Type B pancreatic cell (in vitro differentiated cells): ENCODE data around the gene CDH11. TPM values are rescaled to one million over a fixed set of nuclear protein-coding genes. Genes with fewer than 3 reads are reported as not detected.

ENCODE experiments used
- DNase-seq: peaks from one replicate; pipeline ENCODE4 v3.0.0; 2021; ENCODE audit warnings: mixed read lengths; ENCODE audit not compliant: unreplicated experiment; ENCODE audit errors: extremely low spot score
- H3K27ac Mint-ChIP-seq: 2 replicates; pipeline ENCODE4 v1.8.0; 2021; ENCODE audit warnings: mild to moderate bottlenecking, mixed read lengths
- H3K27me3 Mint-ChIP-seq: 2 replicates; pipeline ENCODE4 v1.8.0; 2021; ENCODE audit warnings: mixed read lengths
- H3K36me3 Mint-ChIP-seq: 2 replicates; pipeline ENCODE4 v1.8.0; 2021; ENCODE audit warnings: mixed read lengths
- H3K4me1 Mint-ChIP-seq: one replicate; pipeline ENCODE4 v1.8.0; 2021; ENCODE audit warnings: mixed read lengths; ENCODE audit not compliant: unreplicated experiment
- H3K4me3 Mint-ChIP-seq: 2 replicates; pipeline ENCODE4 v1.8.0; 2021; ENCODE audit warnings: mild to moderate bottlenecking, mixed read lengths
- H3K9me3 Mint-ChIP-seq: 2 replicates; pipeline ENCODE4 v1.8.0; 2021; ENCODE audit warnings: mixed read lengths
- long read RNA-seq: library from polyadenylated mRNA; unstranded; transcript quantifications from one replicate; pipeline ENCODE4 v2.0.0, GENCODE V29; 2020
- total RNA-seq: library from RNA; stranded (reverse); gene quantifications from 2 replicates; pipeline ENCODE4 v1.2.1, GENCODE V29; 2021; ENCODE audit warnings: low replicate concordance
- TF ChIP-seq, protein P1 (sequence below): fragments of 200-600 bp; sonication (generic); conservative IDR thresholded peaks from 2 replicates; pipeline ENCODE4 v1.5.0; 2021; ENCODE audit warnings: antibody characterized with exemption, mild to moderate bottlenecking

Gene CDH11, protein sequence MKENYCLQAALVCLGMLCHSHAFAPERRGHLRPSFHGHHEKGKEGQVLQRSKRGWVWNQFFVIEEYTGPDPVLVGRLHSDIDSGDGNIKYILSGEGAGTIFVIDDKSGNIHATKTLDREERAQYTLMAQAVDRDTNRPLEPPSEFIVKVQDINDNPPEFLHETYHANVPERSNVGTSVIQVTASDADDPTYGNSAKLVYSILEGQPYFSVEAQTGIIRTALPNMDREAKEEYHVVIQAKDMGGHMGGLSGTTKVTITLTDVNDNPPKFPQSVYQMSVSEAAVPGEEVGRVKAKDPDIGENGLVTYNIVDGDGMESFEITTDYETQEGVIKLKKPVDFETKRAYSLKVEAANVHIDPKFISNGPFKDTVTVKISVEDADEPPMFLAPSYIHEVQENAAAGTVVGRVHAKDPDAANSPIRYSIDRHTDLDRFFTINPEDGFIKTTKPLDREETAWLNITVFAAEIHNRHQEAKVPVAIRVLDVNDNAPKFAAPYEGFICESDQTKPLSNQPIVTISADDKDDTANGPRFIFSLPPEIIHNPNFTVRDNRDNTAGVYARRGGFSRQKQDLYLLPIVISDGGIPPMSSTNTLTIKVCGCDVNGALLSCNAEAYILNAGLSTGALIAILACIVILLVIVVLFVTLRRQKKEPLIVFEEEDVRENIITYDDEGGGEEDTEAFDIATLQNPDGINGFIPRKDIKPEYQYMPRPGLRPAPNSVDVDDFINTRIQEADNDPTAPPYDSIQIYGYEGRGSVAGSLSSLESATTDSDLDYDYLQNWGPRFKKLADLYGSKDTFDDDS
- total RNA-seq = 34.5 and 287 TPM in 2 replicates
- long read RNA-seq, full-length matches to known transcripts = 22 of 32 reads
- long read RNA-seq, partial matches to known transcripts = 7 of 32 reads
- long read RNA-seq, other reads (novel, unspliced or antisense) = 3 of 32 reads

DNA sequence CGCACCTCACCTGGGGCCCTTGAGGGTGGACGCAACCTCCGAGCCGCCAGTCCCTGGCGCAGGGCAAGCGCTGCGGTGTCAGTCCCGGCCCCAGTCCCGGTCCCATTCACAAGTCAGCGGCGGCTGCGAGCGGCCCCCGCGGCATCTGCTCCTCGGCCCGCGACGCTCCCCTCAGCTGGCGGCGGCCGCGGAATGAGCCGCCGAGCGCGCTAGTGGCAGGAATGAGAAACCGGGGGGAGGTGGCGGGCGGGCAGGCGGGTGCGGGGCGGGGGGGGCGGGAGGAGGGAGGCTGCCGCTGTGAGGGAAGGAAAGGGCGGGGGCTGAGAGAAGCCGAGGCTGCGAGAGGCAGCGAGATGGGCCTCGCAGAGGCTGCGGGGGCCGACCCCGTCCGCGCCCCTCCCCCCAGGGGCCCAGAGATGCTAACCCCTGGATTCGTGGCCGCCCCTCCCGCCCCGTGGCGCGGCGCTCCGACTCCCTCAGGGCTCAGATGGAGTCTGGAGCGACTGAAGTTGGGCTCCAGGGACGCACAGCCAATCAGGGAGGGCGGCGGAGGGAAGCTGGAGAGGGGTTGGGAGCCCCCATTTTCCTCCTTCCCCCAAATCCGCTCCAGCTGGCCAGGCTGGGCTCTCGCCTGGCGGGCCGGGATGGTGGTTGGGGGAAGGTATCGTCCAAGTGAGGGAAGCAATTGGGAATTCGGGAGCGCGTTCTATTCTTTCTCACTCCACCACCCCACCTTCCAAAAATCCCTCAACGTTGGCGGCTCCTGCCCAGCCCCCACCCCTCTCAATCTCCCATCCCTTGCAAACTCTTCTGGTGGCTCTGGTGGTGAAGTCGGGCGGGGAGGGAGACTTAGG lies at the start of gene CDH11:
Gene CDH11, minus strand, starts transcription at position 194 of the 854 bp plus-strand sequence. CDS start 117,194 bp downstream, outside the sequence.
- peaks cover 75% of the 10 kb centered on the region for H3K27me3 Mint-ChIP-seq

DNA sequence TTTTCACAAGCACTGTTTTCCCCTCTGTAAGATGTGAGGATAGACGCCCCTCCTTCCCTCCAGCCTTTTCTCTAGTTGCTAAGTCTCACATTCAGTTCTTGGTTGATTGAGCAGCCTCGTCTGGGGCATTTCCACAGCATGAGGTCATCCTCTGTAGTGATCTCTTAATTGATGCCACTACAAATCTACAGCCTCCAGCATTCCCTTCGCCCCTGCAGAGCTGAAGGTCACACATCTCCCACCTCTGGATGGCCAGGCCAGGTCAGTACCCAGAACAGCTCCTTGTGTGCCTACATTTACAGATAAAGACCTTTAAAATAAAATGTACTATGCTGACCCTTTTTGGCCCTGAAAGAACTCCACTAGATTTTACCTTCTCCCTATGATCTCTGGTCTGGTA lies 32.5 kb upstream of the CDH11 start:
- TF ChIP-seq, protein P1, sequence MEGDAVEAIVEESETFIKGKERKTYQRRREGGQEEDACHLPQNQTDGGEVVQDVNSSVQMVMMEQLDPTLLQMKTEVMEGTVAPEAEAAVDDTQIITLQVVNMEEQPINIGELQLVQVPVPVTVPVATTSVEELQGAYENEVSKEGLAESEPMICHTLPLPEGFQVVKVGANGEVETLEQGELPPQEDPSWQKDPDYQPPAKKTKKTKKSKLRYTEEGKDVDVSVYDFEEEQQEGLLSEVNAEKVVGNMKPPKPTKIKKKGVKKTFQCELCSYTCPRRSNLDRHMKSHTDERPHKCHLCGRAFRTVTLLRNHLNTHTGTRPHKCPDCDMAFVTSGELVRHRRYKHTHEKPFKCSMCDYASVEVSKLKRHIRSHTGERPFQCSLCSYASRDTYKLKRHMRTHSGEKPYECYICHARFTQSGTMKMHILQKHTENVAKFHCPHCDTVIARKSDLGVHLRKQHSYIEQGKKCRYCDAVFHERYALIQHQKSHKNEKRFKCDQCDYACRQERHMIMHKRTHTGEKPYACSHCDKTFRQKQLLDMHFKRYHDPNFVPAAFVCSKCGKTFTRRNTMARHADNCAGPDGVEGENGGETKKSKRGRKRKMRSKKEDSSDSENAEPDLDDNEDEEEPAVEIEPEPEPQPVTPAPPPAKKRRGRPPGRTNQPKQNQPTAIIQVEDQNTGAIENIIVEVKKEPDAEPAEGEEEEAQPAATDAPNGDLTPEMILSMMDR = no peak
- no peaks in the 10 kb centered on the region for H3K9me3 Mint-ChIP-seq
- H3K27ac Mint-ChIP-seq = no peak overlapping the region
- no peak overlapping the region for H3K4me3 Mint-ChIP-seq
- no peaks in the 10 kb centered on the region for H3K36me3 Mint-ChIP-seq
- H3K27me3 Mint-ChIP-seq = peaks cover 3% of the 10 kb centered on the region
- no peak for DNase-seq
- H3K4me1 Mint-ChIP-seq = peaks cover 6% of the 10 kb centered on the region

More for the DNA sequence above, at the start of gene CDH11:
- Mint-ChIP-seq H3K4me3 (peak within 1 kb of the TSS; percentile 95), H3K9me3 (peaks cover 4% of the 10 kb centered on the region), H3K4me1 (peaks cover 28% of the 10 kb centered on the region), H3K36me3 (peaks cover 17% of the 10 kb centered on the region), H3K27ac (peak within 1 kb of the TSS; percentile 56)
- DNase-seq = peak; percentile 86
- TF ChIP-seq, protein P1 = peak; percentile 62

DNA sequence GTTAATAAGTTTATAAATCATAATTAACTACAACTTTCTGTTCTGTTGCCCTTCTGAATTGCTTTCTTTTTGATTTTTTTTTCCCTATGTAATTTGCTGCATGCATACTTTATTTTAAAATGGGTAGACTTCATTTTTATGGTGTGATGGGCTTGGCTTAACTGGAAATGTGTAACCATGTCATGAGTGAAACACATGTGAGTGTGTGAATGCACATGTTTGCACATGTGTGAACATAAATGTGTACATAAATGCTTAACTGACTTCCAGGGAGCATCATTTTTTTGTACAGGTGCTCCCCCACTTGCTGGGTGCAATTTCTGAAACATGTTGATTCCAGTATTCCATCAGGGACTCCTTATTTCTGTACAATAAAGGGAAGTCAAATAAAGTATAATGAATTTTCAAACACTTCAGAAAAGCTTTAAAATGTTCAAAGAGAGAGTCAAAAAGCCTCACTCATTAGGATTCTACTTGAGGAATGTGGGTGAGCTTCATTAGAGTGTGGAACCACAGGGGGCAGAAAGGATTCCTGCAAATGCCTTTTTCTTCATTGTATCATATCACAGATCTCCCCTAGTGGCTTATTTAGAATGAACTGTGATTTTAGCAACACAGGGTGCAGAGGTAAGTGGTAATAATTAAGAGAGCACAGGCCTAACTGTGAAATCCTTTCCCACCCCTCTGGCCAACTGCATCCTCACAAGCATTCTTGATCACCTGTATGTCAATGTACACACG lies 31.7 kb upstream of the CDH11 start:
- TF ChIP-seq, protein P1 = no peak
- no peak overlapping the region for H3K27ac Mint-ChIP-seq
- DNase-seq = no peak
- no peaks in the 10 kb centered on the region for H3K36me3 Mint-ChIP-seq
- no peak overlapping the region for H3K4me3 Mint-ChIP-seq
- H3K27me3 Mint-ChIP-seq = peaks cover 8% of the 10 kb centered on the region
- no peaks in the 10 kb centered on the region for H3K9me3 Mint-ChIP-seq
- H3K4me1 Mint-ChIP-seq = peaks cover 6% of the 10 kb centered on the region

DNA sequence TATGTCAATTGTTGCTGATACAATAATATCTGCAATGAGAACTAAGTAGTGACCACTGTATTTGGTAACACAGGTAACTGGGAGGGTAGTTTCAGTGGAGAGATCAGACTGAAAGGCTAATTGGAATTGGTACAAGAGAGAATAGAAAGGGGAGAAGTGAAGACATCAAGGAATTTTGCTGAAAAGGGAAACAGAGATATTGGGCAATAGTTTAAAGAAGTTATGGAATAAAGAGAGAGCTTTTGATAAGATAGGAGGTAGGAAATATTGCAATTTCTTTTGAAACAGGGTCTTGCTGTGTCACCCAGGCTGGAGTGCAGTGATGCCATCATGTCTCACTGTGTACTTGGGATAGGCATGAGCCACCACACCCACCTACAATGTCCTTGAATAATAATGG lies 26.9 kb upstream of the CDH11 start:
- Mint-ChIP-seq H3K27me3 (peaks cover 23% of the 10 kb centered on the region), H3K9me3 (no peaks in the 10 kb centered on the region), H3K4me3 (no peak overlapping the region), H3K27ac (no peak overlapping the region), H3K4me1 (no peaks in the 10 kb centered on the region), H3K36me3 (no peaks in the 10 kb centered on the region)
- TF ChIP-seq, protein P1 = no peak
- no peak for DNase-seq
